Muscle layer of duodenum (tissue), 2 donors: ENCODE measurements around the gene PGC.
A peak's percentile ranks its signal among the peaks of the same experiment; 100 is the strongest.

ENCODE experiments used
- H3K27ac ChIP-seq: one replicate; pipeline ENCODE4 v1.7.0; 2013; ENCODE audit warnings: mild to moderate bottlenecking, low read length
- H3K27me3 ChIP-seq: one replicate; pipeline ENCODE4 v1.7.0; 2013; ENCODE audit warnings: low read depth, mild to moderate bottlenecking, control low read depth, low read length
- H3K36me3 ChIP-seq, 2 donors: one replicate each; pipeline ENCODE4 v1.7.0; 2013; ENCODE audit warnings: low read length in 2 of 2, control low read depth in 1 of 2, mild to moderate bottlenecking in 1 of 2; ENCODE audit not compliant: insufficient read depth in 2 of 2, control insufficient read depth in 1 of 2
- H3K4me1 ChIP-seq, 2 donors: one replicate each; pipeline ENCODE4 v1.7.0; 2013; ENCODE audit warnings: low read length in 2 of 2, mild to moderate bottlenecking in 2 of 2, control low read depth in 1 of 2, moderate library complexity in 1 of 2; ENCODE audit not compliant: insufficient read depth in 2 of 2, control insufficient read depth in 1 of 2
- H3K4me3 ChIP-seq, 2 donors: one replicate each; pipeline ENCODE4 v1.7.0; 2013; ENCODE audit warnings: low read length in 2 of 2, low read depth in 1 of 2, mild to moderate bottlenecking in 1 of 2
- H3K9me3 ChIP-seq, 2 donors: one replicate each; pipeline ENCODE4 v1.7.0; 2013; ENCODE audit warnings: low read length in 2 of 2, control low read depth in 1 of 2, mild to moderate bottlenecking in 1 of 2; ENCODE audit not compliant: control insufficient read depth in 1 of 2
- donor health status: healthy.

PGC gene

DNA sequence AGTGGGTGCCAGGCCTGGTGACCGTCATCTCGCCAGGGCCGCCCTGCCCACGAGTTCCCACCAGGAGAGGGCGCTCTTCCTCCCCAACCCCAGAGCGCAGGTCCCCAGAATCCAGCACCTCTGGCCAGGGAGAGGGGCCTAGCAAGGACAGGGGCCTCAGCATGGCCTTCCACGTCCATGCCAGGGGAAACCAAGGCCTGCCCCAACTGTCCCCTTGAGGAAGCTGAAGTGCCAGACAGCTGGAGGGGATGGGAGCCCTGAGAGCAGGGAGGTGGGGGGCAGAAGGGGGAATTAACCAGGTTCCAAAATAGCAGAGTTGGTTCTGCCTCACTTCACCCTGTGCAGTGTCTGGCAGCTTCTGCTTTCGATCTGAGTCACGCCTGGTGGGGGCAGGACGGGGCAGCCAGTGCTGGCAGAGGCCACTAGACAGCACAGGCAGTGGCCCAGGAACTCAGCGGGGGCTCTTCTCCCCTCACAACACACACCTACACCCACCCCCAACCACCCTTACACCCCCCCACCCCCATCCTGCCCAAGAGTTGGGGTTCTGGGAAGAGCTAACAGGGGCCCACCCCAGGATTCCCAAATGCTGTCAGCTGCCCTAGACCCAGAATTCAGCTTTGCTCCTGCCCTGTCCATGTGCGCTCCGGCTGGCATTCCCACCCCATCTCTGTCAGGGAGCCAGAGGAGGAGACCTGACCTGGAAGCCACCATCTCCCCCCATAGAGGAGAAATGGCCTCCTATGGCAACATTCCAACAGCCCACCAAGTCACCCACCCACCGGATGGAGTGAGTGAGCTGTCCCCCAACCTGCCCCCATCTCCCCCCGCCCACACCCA, 41.0 kb downstream of the PGC start:
- Histone ChIP-seq H3K27me3 (no peaks in the 10 kb centered on the region), H3K9me3 (no peaks in the 10 kb centered on the region), H3K4me3 (no peak overlapping the region), H3K36me3 (peaks cover 3 to 5% of the 10 kb centered on the region in 2 donors), H3K27ac (peak overlapping the region; percentile 51), H3K4me1 (peaks cover 11 to 42% of the 10 kb centered on the region in 2 donors)

DNA sequence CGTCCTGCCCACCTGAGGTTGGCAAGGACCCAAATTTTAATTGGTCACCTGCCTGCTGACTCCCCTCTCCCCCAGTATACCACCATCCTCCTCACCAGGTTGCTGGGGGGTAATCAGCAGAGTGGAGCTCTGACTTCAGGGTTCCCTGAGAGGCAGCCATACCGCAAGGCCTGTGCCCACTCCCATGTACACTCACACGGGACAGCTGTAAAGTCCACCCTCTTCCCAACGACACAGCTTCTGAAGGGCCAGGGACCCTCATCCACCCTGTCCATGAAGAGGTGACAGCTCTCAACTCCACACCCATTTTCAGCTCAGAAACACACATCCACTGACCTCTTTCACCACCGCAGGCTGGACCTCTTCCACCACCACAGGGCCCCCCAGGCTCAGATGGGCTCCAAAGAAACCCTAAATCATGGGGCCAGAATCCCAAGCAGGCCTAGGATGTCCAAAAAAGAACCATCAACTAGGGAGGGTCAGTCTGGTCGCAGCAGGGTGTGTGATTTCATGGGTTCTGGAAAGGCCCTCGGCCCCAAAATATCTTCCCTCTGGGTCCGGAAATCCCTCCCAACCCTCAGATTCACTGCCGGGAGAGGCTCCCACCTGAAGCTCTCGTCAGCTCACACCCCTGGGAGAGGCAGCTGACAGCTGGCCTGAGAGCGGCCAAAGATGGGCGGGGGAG, 41.7 kb downstream of the PGC start:
- H3K27ac ChIP-seq, result peak overlapping the region; percentile 51
- H3K4me3 ChIP-seq, result no peak overlapping the region

DNA sequence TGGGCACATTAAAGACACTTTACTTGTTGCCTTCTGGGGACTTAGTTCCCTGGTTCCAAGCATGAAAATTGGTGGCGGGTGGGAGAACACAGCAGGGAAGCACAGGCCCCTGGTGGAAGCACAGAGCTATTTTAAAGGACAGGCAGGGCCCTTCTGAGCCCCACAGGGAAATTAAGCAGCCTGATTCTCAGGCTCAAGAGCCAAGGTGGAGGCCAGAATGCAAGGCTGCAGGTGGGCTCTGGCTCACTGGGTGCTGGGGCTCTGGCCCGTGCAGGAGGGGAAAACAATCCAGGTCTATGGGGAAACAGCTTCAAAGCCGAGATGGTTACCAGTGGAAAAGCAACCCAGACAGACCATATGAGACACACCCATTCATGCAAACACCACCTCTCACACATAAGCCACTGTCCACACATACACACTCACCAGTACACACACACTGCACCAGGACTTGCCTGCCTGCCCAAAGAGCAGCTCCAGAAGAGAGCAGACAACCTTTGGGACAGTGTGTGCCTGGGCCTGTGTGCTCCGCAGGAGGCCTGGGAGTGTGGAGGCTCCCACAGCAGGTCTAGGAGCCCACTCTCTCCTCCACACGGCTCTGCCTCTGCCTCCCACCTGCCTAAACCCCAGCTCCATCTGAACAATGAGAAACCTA, 42.4 kb downstream of the PGC start:
- Histone ChIP-seq H3K4me1 (peaks cover 11 to 44% of the 10 kb centered on the region in 2 donors), H3K27ac (no peak overlapping the region), H3K4me3 (no peak overlapping the region), H3K27me3 (no peaks in the 10 kb centered on the region), H3K9me3 (no peaks in the 10 kb centered on the region), H3K36me3 (peaks cover 3 to 5% of the 10 kb centered on the region in 2 donors)

More for the DNA sequence above, 41.7 kb downstream of the PGC start:
- H3K36me3 ChIP-seq, result peaks cover 3 to 5% of the 10 kb centered on the region in 2 donors
- H3K27me3 ChIP-seq, result no peaks in the 10 kb centered on the region
- peaks cover 11 to 44% of the 10 kb centered on the region in 2 donors for H3K4me1 ChIP-seq
- no peaks in the 10 kb centered on the region for H3K9me3 ChIP-seq

DNA sequence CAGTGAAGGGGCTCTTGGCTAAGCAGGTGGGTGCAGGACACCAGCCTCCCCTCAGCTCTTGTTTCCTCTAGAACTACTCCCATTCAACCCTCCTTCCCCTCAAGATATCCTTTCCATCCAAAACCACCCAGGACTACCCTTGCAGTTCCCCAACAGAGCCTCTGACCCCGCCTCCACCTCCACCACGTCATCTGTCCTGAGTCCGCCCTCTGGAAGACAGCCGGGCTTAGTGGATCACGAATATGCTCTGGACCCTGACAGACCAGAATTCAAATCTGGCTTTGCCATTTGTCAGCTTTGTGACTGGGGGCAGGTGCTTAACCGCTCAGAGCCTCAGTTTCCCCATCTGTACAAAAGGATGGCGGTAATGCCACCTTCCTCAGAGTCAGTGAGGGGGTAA, 43.2 kb downstream of the PGC start:
- Histone ChIP-seq H3K4me3 (no peak overlapping the region), H3K36me3 (peaks cover 3 to 5% of the 10 kb centered on the region in 2 donors), H3K4me1 (peaks cover 11 to 44% of the 10 kb centered on the region in 2 donors), H3K27me3 (no peaks in the 10 kb centered on the region), H3K27ac (no peak overlapping the region), H3K9me3 (no peaks in the 10 kb centered on the region)

DNA sequence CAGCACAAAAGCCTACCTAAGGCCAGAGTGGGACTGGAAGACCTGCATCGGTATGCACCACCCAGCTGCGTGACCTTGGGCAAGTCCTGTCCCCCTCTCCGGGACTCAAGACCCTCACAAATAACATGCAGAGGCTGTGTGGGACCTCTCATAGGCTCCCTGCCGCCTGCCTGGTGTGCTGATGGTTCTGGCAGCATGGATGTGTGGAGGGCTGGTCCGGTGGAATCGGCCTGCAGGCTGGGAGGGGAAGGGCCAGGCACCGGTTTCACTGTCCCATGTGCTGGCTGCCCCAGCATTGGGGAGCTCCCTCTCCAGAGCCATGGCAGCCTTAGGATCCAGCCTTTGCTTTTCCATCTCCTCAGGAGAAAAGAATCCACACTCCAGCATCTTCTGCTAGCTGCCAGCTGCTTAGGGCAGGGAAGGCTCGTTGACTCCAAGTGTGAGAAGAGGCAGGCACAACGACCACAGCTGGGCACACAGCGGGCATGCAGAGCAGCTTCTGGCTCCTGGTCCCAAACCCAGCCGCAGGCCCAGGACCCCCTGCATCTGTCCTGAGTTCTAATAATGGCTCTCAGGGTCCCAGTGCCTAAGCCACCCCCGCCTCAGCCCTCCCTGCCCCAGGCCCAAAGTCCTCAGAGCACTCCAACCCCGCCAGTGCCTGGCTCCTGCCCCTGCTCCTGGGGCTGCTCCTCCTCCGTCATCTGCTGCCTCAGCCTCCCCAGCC, 44.3 kb downstream of the PGC start:
- Histone ChIP-seq H3K27me3 (no peaks in the 10 kb centered on the region), H3K27ac (no peak overlapping the region), H3K9me3 (no peaks in the 10 kb centered on the region), H3K4me1 (peaks cover 11 to 44% of the 10 kb centered on the region in 2 donors), H3K36me3 (peaks cover 3 to 13% of the 10 kb centered on the region in 2 donors), H3K4me3 (no peak overlapping the region)

DNA sequence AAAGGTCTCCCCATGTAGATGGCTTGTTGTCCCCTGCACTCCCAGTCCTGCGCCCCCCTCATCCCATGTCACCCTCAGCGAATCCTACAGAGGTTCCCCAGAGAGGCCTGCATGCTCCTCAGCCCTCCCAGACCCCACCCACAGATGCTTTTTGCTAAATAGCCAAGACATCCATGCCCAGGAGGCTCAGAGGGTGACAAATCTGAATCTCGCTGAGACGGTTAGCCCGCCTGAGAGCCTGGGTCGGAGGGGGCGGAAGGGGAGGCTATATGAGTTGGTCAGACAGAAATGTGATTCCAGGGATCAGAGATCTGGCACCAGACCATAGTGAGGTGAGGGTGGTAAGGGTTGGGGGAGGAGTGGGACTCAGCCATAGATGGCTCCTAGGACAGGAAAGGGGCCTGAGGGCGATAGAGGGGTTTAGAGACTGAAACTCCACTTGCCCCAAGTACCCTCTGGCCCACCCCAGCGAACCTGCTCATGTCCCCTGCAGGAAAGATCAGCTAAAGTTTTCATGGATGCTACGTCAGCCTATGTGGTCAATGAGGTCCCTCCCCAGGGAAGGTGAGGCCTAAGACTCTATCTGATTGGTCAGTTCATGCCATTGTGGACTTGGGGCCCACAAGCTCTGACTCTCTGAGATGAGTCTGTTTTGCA, 45.0 kb downstream of the PGC start:
- Histone ChIP-seq H3K4me3 (no peak overlapping the region), H3K4me1 (peaks cover 11 to 41% of the 10 kb centered on the region in 2 donors)

DNA sequence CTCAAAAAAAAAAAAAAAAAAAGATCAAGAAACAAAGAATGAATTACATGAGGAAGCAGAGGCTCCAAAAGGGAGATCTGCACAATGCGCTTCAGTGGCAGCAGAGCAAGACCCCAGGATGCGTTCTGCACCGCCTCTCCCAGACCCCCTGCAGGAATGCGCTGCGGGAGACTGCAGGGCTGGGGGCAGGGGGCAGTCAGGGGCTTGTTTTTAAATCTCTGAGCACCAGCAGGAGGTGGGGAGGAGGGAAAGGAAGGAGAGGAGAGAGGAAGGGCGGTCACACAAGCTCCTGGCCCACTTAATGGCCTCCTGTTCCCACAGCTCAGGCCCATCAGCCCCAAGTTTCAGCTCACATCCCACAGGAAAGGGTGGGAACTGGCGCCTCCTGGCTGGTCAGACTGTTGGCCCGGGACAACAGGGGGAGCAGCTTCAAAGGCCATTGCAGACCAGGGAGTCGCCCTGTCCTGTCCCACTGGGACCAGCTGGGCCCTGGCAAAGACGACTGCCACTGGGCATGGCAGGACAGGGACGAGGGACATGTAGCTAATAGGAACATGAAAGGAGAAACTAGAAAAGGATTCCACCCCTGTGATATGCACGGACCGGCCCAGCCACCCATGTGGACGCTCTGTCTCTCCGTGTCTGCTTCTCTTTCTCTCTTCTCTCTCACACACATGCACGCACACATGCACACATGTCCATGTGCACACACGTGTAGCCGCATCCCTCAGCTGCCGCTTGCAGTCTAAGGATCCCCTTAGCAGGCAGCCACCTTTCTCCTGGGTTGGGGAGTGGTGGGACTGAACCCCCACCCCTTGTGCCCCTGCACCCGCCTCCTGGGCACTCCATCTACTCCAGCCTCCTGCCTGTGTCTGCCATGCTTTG, 46.5 kb downstream of the PGC start:
- H3K4me1 ChIP-seq, result peaks cover 5 to 27% of the 10 kb centered on the region in 2 donors
- no peak overlapping the region for H3K27ac ChIP-seq
- peaks cover 3 to 13% of the 10 kb centered on the region in 2 donors for H3K36me3 ChIP-seq
- no peak overlapping the region for H3K4me3 ChIP-seq
- no peaks in the 10 kb centered on the region for H3K27me3 ChIP-seq
- H3K9me3 ChIP-seq, result no peaks in the 10 kb centered on the region

More for the DNA sequence above, 45.0 kb downstream of the PGC start:
- Histone ChIP-seq H3K36me3 (peaks cover 3 to 13% of the 10 kb centered on the region in 2 donors), H3K27ac (no peak overlapping the region), H3K9me3 (no peaks in the 10 kb centered on the region), H3K27me3 (no peaks in the 10 kb centered on the region)

DNA sequence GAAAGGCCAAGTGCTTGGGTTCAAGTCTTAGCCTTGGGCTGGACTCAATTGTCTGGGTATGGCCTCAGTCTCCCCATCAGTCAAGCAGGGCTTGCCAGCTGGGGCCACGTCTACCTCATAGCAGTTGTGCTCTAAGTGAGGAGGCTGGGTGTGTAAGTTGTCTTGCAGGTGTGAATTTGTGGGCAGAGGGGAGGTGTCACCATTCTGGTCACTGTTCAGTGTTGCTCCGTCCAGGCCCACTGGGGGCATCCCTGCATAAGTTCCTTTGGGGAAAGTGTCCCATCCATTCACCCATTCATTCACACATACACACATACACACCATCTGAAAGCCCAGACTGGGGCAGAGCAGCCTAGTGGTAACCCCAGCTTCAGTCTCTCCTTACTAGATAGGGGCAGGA, 48.1 kb downstream of the PGC start:
- Histone ChIP-seq H3K27ac (peak overlapping the region; percentile 23), H3K4me1 (peaks cover 0 to 14% of the 10 kb centered on the region in 2 donors), H3K36me3 (peaks cover 3 to 13% of the 10 kb centered on the region in 2 donors), H3K4me3 (no peak overlapping the region), H3K27me3 (no peaks in the 10 kb centered on the region), H3K9me3 (no peaks in the 10 kb centered on the region)

DNA sequence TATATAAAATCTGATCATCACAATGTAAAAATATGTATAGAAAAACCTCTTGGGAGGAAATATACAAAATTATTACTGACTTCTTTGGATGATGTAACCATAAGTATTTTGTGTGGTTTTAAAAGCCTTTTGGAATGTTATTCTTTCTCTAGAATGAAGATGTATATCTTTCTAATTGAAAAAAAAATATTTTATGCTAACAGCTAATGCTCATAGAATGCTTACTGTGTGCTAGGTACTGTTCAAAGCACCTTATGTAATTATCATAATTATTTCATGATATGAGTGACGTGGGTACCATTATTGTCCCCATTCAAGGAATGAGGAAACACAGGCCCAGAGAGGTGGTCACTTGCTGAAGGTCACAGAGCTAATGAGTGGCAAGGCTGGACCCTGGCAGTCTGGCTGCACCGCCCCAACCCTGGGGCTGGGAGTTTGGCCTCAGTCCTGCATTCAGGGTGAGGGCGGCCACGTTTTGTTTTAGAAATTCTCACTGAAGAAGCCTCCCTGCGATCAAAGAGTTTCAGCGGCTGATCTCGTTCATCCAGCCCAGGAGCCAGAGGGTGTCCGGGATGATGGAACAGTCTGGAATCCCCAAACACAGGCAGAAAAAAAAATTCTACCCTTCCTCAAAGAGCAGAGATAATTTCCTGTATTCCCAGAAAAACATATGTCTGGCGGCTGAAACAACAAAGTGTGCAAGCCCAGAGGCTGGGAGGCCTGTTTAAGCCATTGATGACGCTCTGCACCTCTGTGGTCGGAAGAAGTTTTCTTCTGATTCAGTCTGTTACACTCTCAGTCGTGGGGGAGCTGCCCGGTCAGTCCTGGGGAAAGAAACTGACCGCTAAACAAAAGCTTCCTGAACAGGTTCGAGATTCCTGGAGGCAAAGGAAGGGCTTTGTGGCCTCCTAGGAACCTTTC, 49.1 kb downstream of the PGC start:
- H3K27me3 ChIP-seq, result no peaks in the 10 kb centered on the region
- H3K36me3 ChIP-seq, result peaks cover 3 to 13% of the 10 kb centered on the region in 2 donors
- H3K4me1 ChIP-seq, result peaks cover 0 to 11% of the 10 kb centered on the region in 2 donors
- H3K27ac ChIP-seq, result peak overlapping the region; percentile 23
- H3K4me3 ChIP-seq, result no peak overlapping the region
- H3K9me3 ChIP-seq, result no peaks in the 10 kb centered on the region
